HG03196 (cell line): Measurements from ENCODE around the gene CNIH4.
"Not testable (repeated sequence)": the region's sequence is repeated elsewhere in the genome, so short reads cannot be mapped to it uniquely, and the experiment has no call there.

Source experiments
- ATAC-seq: cut with Tn5 transposase; IDR thresholded peaks from one replicate; pipeline ENCODE4 v1.9.1; 2021; ENCODE audit not compliant: unreplicated experiment

CNIH4 gene

DNA sequence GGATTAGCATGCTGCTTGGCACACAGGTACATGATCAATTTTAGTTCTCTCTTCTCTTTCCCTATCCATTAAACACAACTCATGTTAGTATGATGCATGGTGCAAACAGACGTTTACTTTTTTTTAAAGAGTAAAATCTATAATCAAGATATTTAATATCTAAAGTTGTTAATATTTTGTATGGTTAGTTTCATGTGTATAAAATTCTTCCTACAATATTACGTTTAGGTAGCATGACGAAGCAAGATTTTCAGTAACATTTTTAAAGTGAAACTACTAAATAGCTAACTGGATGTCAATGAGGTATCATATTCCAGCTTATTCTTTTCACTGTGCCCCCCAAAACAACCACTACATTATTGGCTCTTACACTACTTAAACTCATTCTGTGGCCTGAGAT, 36.6 kb downstream of the CNIH4 start:
- no peak for ATAC-seq

DNA sequence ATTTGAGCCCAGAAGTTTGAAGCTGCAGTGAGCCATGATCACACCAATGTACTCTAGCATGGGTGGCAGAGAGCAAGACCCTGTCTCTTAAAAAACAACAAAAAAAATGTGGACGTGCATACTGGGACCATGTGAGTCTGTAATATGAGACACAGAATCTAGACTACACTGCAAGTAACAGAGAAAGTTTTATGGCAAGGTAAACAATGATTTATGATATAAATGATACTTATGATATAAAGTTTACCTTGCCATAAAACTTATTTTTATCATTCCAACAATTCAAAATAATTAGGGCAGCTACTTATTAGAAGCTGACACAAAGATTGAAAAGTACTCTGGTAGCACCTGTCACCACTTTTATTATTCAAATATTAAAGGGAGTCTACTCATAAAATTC, 43.2 kb downstream of the CNIH4 start:
- ATAC-seq = no peak

DNA sequence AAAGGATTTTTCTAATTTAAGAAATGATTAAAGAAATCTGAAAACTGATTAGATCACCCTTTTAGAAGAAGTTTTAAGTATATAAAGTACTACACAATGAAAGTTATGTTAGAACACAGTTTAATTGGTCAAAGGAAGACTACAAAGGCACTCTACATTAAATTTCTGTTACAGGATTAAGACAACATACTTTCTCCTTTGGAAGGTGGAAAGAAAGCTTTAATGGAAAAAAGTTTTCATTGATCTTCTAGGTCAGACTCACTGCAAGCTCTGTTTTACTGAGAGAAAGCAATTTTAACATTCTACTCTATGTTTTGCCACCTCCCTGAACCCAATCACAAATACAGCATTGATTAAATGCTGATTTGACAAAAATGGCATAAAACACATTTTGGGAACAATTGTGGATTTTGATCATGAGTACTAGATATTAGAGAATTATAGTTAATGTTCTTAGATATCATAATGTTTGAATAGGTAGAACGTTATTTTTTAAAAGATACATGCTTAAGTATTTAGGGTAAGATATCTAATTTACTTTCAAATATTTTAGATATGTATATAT, 45.9 kb downstream of the CNIH4 start:
- no peak for ATAC-seq

DNA sequence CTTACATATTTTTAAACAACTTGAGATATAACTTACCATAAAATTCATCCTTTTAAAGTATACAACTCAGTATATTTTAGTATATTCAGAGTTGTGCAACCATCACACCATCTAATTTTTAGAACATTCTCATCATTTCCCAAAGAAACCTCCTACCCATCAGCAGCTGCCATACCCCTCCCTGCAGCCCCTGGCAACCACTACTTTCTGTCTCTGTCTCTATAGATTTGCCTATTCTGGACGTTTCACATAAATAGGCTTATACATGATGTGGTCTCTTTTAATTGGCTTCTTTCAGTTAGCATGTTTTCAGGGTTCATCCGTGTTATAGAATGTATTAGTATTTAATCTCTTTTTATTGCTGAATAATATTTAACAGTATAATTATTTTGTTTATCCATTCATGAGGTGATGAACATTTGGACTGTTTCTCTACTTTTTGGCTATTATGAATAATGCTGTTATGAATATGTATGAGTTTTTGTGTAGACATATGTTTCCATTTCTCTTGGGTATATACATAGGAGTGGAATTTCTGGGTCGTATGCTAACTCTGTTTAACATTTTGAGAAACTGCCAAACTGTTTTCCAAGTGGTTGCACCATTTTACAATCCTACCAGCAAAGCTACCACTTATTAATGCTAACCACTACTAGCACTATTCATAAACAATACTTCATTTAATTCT, 48.4 kb downstream of the CNIH4 start:
- ATAC-seq = no peak

DNA sequence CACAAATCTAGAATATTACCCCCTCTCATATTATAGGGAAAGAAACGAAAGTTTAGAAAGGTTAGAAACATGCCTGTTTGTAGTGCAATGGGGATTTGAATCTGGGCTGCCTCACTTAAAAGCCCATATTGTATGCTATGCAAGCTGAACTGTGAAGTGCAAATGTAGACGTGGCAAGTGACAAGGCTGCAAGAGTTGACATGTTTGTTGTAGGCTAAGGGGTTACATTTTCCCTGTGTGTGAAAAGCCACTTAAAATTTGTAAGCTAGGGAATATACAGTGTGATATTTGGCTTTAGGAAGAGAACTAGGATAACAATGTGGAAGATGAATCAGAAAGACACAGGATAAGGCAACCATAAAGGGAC, 48.9 kb downstream of the CNIH4 start:
- ATAC-seq = no peak

DNA sequence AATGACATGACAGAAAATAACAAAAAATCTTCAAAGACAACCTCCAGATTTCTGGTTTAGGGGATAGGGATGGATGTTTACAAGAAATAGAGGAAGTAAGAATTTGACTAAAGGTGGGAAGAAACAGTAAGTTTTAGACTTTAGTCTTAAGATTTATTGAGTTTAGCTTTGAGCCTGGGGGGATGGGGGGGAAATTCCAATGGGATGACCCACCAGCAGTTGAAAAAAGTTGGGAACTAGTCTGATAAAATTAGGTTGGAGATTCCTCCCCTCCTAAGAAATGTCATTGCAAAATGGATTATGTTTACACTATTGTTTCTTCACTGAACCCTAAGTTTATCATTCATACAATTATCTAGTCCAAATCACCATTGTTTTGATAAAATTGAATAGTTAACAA, 49.5 kb downstream of the CNIH4 start:
- no peak for ATAC-seq

DNA sequence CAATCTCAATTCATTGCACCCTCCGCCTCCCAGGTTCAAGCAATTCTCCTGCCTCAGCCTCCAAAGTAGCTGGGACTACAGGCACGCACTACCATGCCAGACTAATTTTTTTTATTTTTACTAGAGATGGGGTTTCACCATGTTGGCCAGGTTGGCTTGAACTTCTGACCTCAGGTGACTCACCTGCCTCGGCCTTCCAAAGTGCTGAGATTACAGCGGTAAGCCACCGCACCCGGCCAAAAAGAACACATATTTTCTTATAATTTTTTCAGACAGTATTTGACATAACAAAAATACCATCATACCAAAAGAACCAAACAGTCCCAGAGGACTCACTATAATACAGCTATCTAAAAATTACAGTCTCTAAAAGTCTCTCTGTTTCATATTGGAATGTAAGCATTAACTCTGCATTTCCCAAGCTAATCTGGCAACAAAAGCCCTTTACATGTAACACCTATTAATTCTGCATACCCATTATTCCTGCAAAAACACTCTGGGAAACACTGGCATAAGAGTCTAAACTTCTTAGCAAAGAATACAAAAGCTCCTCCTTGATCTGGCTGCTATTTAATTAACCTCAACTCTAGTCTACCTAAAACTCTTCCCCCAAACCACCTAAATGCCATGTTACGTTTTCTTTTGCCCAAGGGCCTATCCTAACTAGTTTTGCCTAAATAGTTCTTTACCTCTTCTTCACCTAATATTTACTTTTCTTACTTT, 51.1 kb downstream of the CNIH4 start:
- ATAC-seq = no peak

DNA sequence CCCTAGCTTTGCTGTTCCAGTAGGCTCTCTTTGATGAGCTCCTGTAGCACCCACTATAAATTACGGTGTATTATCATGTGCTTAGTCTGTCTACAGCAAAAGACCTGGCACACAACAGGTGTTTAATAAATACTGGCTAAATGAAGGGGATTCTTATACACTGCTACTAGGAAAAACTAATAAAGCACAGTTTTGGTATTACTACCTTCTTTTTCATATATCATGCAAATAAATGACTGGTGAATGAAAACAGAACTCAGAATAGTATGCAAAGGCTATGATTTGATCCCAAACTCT, 51.6 kb downstream of the CNIH4 start:
- no peak for ATAC-seq

DNA sequence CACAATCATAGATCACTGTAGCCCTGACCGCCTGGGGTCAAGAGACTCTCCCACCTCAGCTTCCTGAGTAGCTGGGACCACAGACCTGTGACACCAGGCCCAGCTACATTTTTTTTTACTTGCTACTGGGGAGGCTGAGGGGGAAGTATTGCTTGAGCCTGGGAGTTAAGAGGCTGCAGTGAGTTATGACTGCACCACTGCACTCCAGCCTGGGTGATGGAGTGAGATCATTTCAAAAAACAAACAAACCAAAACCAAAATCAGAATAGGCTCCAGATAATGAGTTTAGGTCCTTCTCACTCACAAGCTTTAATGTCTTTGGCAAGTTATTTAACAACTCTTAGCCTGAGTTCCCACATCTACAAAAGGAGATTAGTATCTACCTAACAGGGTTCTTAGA, 55.1 kb downstream of the CNIH4 start:
- ATAC-seq = no peak

DNA sequence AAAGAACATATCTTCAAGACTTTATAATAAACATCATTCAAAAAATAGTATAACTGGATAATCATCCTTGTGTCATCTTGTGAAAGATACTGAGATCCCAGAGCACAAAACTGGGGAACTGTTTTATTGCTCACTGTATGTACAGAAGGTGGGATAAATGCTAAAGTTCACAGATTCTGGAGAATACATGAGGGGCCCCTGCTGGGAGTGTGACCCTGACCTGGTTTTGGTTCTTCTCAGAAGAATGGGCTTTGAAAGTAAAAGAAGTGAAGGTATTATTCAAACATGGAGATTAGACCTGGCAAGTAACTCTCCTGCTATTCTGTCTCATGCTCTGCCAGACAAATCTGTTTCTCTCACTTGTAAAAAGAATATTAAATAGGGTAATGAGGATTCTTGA, 63.4 kb downstream of the CNIH4 start:
- no peak for ATAC-seq

DNA sequence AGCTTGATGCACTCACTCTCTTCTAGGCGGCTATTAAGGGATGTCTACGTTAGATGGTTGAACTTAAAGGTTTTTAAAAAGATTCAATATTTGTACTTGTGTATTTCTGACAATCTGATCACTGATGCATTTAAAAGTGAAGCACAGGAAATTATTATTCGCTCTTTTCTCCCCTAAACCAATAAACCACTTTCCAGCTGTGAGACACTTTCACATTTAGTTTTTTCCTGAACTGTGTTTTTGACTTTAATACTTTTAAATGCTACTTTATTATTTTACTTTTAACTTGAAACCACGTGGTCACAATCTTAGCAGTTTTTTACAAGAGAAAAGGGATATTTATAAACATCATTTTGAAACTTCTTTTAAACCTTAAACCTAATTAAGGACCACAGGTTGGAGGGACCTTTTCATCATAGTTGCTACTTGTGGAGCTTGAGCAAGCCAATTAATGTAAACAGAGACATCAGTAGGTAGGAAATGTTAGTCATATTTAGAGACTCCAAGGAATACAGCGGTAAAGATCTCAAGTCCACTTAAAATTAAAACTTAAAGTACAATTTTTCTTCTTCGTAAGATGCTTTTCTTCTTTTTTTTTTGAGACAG, 68.7 kb downstream of the CNIH4 start:
- ATAC-seq = no peak

DNA sequence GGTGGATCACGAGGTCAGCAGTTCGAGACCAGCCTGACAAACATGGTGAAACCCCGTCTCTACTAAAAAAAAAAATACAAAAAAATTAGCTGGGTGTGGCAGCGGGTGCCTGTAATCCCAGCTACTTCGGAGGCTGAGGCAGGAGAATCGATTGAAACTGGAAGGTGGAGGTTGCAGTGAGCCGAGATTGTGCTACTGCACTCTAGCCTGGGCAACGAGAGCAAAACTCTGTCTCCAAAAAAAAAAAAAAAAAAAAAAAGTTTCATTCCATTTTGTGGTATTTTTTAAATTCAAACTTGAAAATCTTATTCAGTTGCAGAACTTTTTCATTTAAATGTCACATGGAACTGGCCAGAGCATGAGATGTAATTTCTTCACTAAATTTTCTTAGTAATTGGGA, 70.2 kb downstream of the CNIH4 start:
- ATAC-seq = not testable (repeated sequence)

DNA sequence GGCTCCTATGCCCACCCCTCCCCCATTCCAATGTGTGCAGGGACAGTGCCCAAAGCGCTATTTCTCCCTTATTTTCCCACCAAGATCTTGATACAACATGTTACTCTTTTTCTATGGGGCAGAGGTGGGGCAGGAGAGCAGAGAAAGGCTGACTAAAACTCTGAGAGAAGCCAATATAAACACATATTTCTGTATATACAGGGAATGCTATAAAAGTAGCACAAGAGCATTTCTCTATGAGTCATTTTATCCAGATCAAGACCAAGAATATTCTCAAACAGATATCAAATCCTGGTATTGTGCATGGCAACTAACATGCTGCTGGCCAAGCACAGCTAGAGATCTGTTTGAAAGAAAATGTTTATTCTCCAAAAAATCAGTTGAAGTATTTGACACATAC, 70.7 kb downstream of the CNIH4 start:
- ATAC-seq = no peak

DNA sequence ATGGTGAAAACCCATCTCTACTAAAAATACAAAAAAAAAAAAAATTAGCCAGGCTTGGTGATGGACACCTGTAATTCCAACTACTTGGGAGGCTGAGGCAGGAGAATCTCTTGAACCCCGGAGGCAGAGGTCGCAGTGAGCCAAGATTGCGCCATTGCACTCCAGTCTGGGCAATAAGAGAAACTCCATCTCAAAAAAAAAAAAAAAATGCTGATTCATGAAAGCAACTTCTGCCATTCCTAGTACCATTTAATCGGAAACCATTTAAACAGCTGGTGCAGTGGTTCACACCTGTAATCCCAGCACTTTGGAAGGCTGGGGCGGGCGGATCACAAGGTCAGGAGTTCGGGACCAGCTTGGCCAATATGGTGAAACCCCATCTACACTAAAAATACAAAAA, 72.0 kb downstream of the CNIH4 start:
- not testable (repeated sequence) for ATAC-seq
